ENCODE results near the gene CASKIN2.
A peak's percentile ranks its signal among the peaks of the same experiment; 100 is the strongest.

Gene CASKIN2

DNA sequence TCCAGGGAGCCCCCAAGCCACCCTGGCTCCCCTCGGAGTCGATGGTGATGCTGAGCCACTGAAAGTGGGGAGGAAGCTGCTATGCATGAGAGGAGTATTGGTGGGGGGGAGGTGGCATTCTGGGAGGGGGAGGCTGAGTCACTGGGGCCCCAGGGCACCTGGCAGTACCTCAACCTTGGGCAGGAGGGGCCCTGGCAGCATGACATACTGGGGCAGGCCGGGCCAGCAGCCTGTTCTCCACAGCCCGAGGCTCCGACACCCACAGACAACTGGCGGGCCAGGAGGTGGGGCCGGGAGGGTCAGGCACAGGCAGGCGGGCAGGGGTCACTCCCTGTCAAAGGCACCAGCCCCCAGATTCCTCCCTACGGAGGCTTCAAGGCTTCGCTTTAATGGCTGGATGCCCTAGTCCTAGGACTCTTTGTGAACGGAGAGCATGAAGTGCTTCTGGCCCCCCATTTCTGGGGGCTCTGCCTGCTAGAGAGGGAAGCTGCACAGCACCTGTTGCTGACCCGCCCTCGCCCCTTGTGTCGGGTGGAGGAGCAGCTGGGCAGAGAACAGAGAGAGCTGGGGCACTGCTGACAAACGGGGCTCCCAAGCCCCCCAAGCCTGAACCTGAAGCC, 928 bp downstream of the CASKIN2 start:
- TF ChIP-seq, protein P1, sequence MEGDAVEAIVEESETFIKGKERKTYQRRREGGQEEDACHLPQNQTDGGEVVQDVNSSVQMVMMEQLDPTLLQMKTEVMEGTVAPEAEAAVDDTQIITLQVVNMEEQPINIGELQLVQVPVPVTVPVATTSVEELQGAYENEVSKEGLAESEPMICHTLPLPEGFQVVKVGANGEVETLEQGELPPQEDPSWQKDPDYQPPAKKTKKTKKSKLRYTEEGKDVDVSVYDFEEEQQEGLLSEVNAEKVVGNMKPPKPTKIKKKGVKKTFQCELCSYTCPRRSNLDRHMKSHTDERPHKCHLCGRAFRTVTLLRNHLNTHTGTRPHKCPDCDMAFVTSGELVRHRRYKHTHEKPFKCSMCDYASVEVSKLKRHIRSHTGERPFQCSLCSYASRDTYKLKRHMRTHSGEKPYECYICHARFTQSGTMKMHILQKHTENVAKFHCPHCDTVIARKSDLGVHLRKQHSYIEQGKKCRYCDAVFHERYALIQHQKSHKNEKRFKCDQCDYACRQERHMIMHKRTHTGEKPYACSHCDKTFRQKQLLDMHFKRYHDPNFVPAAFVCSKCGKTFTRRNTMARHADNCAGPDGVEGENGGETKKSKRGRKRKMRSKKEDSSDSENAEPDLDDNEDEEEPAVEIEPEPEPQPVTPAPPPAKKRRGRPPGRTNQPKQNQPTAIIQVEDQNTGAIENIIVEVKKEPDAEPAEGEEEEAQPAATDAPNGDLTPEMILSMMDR (IDR thresholded peaks at IDR 0.05; ENCODE audit: control insufficient read depth, extremely low read depth, insufficient read depth) = no peak
- no peak for DNase-seq (ENCODE audit: low read depth)
- peak overlapping the region; percentile 88 for H3K4me3 ChIP-seq (ENCODE audit: low read depth, low read length)

DNA sequence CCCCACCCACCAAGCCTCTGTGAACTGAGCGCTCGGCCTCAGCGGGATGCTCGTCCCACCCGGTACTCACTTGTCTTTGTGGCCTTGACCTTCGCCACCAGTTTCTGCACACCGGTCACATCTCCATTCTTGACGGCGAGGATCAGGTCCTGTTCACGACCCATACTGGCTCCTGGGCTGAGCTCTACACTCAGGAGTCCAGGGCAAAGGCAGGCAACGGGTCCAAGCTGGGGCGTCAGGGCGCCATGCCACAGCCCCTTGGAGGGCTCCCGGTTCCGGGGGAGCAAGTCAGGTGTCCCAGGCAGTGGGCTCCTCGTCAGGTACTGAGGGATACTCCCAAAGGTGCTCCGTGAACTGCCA, 1.7 kb downstream of the CASKIN2 start:
- H3K4me3 ChIP-seq (ENCODE audit: low read depth, low read length) = no peak overlapping the region
- DNase-seq (ENCODE audit: low read depth) = no peak
- TF ChIP-seq, protein P1 (IDR thresholded peaks at IDR 0.05; ENCODE audit: control insufficient read depth, extremely low read depth, insufficient read depth) = no peak

DNA sequence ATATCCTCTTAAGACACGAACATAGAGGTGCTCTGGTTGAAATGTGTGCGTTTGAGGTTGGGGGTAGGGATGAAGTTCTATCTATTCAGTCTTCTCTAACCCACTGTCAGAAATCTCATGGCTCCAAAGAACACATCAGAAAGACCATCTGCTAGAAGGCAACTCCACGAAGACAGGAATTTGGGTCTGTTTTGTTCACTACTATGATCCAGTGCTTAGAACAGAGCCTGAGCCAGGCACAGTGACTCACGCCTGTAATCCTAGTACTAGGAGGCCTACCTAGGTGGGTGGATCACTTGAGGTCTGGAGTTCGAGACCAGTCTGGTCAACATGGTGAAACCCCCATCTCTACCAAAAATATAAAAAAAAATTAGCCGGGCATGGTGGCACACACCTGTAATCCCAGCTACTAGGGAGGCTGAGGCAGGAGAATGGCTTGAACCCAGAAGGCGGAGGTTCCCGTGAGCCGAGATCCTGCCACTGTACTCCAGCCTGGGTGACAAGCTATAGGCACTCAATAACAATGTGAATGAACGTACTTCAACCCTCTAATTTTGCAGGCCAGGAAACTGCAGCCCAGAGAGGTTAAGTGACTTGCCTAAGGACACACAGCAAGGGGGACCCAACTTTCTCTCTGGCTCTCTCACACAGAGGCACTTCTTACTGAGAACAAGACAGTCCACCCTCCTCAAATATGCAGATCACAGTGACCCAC, 2.3 kb downstream of the CASKIN2 start:
- no peak for DNase-seq (ENCODE audit: low read depth)
- H3K4me3 ChIP-seq (ENCODE audit: low read depth, low read length) = no peak overlapping the region
- TF ChIP-seq, protein P1 (IDR thresholded peaks at IDR 0.05; ENCODE audit: control insufficient read depth, extremely low read depth, insufficient read depth) = no peak

GRCh38 chr17:75511610-75512575, 3.4 kb downstream of the CASKIN2 start:
- H3K4me3 ChIP-seq (ENCODE audit: low read depth, low read length) = no peak overlapping the region
- TF ChIP-seq, protein P1 (IDR thresholded peaks at IDR 0.05; ENCODE audit: control insufficient read depth, extremely low read depth, insufficient read depth) = no peak
- no peak for DNase-seq (ENCODE audit: low read depth)

GRCh38 chr17:75511270-75511609, 4.1 kb downstream of the CASKIN2 start:
- H3K4me3 ChIP-seq (ENCODE audit: low read depth, low read length) = no peak overlapping the region
- TF ChIP-seq, protein P1 (IDR thresholded peaks at IDR 0.05; ENCODE audit: control insufficient read depth, extremely low read depth, insufficient read depth) = no peak
- no peak for DNase-seq (ENCODE audit: low read depth)

GRCh38 chr17:75509528-75510258, 5.6 kb downstream of the CASKIN2 start:
- DNase-seq (ENCODE audit: low read depth) = no peak
- TF ChIP-seq, protein P1 (IDR thresholded peaks at IDR 0.05; ENCODE audit: control insufficient read depth, extremely low read depth, insufficient read depth) = no peak
- no peak overlapping the region for H3K4me3 ChIP-seq (ENCODE audit: low read depth, low read length)

All from LNCaP clone FGC (cell line).